B cell (primary cell): ENCODE results near the gene LMX1B.

ENCODE experiments used
- EZH2 ChIP-seq: IDR thresholded peaks from 2 replicates; pipeline ENCODE4 v1.6.1; 2012; ENCODE audit warnings: borderline replicate concordance, low read depth, mild to moderate bottlenecking, moderate library complexity, low read length; ENCODE audit not compliant: insufficient read depth, poor library complexity, severe bottlenecking
- TF ChIP-seq, protein P1 (sequence below): fragments of 200-600 bp; IDR thresholded peaks from one replicate; pipeline ENCODE4 v1.8.0; 2022; ENCODE audit warnings: antibody characterized with exemption, mild to moderate bottlenecking

DNA sequence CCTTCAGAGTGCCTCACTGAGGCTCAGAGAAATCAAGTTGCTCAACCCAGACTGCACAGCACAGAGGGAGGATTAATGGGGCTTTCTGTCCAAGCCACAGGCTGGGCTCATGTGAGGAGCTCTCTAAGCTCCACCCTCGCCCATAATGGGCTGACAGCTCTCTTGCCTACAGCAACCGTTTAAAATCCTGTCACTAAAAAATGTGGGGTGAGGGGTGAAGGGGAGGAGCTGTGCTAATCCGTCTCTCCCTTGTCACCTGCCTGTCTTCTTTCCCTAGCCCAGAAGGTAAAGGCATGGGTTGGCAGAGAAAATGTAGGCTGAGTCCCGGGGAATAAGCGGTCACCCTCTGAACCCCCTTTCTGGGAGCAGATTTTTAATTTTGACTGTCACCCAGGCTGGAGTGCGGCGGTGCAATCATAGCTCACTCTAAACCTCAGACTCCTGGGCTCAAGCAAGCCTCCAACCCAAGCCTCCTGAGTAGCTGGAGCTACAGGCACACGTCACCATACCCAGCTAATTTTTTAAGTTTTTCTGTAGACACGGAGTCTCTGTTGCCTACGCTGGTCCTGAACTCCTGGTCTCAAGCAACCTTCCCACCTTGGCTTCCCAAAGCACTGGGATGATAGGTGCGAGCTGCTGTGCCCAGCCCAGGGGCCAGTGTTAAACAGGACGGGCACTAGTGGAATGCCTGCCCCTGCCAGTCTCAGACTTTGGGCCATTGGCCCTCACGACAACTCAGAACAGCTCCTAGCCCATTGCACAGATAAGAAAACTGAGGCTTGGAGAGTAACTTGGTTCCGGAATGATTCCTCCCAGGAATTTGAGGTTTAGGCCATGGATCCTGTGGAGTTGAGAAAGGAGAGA is 89.5 kb downstream of the LMX1B start:
- TF ChIP-seq, protein P1, sequence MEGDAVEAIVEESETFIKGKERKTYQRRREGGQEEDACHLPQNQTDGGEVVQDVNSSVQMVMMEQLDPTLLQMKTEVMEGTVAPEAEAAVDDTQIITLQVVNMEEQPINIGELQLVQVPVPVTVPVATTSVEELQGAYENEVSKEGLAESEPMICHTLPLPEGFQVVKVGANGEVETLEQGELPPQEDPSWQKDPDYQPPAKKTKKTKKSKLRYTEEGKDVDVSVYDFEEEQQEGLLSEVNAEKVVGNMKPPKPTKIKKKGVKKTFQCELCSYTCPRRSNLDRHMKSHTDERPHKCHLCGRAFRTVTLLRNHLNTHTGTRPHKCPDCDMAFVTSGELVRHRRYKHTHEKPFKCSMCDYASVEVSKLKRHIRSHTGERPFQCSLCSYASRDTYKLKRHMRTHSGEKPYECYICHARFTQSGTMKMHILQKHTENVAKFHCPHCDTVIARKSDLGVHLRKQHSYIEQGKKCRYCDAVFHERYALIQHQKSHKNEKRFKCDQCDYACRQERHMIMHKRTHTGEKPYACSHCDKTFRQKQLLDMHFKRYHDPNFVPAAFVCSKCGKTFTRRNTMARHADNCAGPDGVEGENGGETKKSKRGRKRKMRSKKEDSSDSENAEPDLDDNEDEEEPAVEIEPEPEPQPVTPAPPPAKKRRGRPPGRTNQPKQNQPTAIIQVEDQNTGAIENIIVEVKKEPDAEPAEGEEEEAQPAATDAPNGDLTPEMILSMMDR = no peak
- TF ChIP-seq EZH2 = no peak
